Measurements from ENCODE around the gene TGFB2.

TGFB2 gene

DNA sequence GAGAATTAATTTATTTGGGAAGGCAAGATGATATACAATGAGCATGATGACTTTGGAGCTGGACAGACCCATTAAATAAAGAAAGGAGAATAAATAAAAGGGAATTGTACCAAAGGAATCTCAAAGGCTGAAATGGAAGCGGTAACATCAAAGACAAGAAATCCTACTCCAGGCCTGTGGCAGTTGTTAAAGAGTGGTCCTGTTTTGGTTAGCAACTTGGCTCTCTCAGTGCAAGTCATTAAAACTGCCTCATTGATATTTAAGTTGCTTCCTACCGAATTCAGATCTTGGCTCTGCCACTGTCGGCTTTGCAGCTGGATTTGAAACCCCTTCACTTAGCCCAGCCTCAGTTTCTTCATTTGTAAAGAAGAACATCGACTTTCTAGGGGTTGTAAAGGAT, 10.1 kb downstream of the TGFB2 start:
- TF ChIP-seq, protein P1, sequence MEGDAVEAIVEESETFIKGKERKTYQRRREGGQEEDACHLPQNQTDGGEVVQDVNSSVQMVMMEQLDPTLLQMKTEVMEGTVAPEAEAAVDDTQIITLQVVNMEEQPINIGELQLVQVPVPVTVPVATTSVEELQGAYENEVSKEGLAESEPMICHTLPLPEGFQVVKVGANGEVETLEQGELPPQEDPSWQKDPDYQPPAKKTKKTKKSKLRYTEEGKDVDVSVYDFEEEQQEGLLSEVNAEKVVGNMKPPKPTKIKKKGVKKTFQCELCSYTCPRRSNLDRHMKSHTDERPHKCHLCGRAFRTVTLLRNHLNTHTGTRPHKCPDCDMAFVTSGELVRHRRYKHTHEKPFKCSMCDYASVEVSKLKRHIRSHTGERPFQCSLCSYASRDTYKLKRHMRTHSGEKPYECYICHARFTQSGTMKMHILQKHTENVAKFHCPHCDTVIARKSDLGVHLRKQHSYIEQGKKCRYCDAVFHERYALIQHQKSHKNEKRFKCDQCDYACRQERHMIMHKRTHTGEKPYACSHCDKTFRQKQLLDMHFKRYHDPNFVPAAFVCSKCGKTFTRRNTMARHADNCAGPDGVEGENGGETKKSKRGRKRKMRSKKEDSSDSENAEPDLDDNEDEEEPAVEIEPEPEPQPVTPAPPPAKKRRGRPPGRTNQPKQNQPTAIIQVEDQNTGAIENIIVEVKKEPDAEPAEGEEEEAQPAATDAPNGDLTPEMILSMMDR (IDR thresholded peaks at IDR 0.05; ENCODE audit: poor library complexity, severe bottlenecking): no peak
- no peaks in the 10 kb centered on the region for H3K27me3 ChIP-seq (ENCODE audit: insufficient read depth, poor library complexity, severe bottlenecking)
- ATAC-seq (ENCODE audit: low read depth) (no peak), DNase-seq (ENCODE audit: low spot score) (no peak)
- peaks cover 4% of the 10 kb centered on the region for H3K4me1 ChIP-seq (ENCODE audit: insufficient read depth, poor library complexity, severe bottlenecking)
- H3K36me3 ChIP-seq (ENCODE audit: low read depth): no peaks in the 10 kb centered on the region
- no peak overlapping the region for H3K4me3 ChIP-seq (ENCODE audit: severe bottlenecking)
- no peaks in the 10 kb centered on the region for H3K9me3 ChIP-seq (ENCODE audit: severe bottlenecking)
- no peak overlapping the region for H3K27ac ChIP-seq (ENCODE audit: poor library complexity, severe bottlenecking)

DNA sequence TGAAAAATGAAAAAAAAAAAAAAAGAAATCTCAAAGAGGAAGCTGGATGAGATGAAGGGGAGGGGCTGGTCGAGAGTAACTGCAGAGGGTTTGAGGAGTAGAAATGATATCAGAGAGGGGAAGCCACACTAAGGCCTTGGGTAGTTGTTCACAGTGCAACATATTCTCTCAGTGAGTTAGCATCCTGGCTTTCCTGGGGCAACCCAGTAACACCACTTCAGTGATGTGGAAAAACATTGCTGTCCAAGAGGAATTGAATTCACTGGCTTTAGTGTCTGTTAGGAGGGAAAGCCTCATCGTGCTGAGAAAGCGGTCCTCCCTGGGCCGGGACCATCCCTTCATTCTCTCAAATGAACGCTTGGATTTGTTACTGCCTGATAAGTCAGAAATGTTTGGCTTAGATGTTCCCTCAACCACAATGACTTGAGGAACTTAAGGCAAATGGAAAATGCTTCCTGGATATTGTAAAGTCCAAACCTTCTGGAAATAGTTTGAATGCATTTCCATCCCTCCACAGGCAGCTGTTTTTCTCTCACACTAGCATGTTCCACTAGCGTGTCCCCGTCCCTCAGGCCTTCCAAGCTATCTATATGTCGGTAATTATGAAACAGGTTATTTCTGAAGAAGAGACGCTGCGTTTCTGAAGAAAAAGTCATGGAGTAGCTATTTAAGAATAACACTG, 12.2 kb downstream of the TGFB2 start:
- Histone ChIP-seq H3K36me3 (ENCODE audit: low read depth) (no peaks in the 10 kb centered on the region), H3K4me1 (ENCODE audit: insufficient read depth, poor library complexity, severe bottlenecking) (no peaks in the 10 kb centered on the region), H3K27ac (ENCODE audit: poor library complexity, severe bottlenecking) (no peak overlapping the region), H3K9me3 (ENCODE audit: severe bottlenecking) (no peaks in the 10 kb centered on the region), H3K4me3 (ENCODE audit: severe bottlenecking) (no peak overlapping the region), H3K27me3 (ENCODE audit: insufficient read depth, poor library complexity, severe bottlenecking) (no peaks in the 10 kb centered on the region)
- ATAC-seq (ENCODE audit: low read depth) (no peak), DNase-seq (ENCODE audit: low spot score) (no peak)
- TF ChIP-seq, protein P1 (IDR thresholded peaks at IDR 0.05; ENCODE audit: poor library complexity, severe bottlenecking): no peak

DNA sequence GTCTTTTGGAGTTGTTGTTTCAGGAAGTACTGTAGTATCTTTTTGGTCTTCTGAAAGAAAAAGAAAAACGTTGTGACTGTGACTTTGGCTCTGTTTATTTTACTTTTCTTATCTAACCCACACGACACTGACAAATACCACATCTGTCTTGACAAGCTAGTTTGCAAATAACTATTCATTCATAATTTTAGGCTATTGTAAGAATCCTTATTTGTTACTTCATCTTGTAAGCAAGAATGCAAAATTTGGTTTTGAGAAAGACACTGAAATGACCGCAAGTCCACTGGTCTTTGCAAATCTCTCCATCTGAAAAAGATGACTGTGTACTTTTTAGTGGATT, 12.7 kb downstream of the TGFB2 start:
- H3K4me3 ChIP-seq (ENCODE audit: severe bottlenecking): no peak overlapping the region
- TF ChIP-seq, protein P1 (IDR thresholded peaks at IDR 0.05; ENCODE audit: poor library complexity, severe bottlenecking): no peak
- DNase-seq (ENCODE audit: low spot score) (no peak), ATAC-seq (ENCODE audit: low read depth) (no peak)
- H3K36me3 ChIP-seq (ENCODE audit: low read depth): no peaks in the 10 kb centered on the region
- H3K4me1 ChIP-seq (ENCODE audit: insufficient read depth, poor library complexity, severe bottlenecking): no peaks in the 10 kb centered on the region
- H3K27ac ChIP-seq (ENCODE audit: poor library complexity, severe bottlenecking): no peak overlapping the region
- no peaks in the 10 kb centered on the region for H3K9me3 ChIP-seq (ENCODE audit: severe bottlenecking)
- H3K27me3 ChIP-seq (ENCODE audit: insufficient read depth, poor library complexity, severe bottlenecking): no peaks in the 10 kb centered on the region

DNA sequence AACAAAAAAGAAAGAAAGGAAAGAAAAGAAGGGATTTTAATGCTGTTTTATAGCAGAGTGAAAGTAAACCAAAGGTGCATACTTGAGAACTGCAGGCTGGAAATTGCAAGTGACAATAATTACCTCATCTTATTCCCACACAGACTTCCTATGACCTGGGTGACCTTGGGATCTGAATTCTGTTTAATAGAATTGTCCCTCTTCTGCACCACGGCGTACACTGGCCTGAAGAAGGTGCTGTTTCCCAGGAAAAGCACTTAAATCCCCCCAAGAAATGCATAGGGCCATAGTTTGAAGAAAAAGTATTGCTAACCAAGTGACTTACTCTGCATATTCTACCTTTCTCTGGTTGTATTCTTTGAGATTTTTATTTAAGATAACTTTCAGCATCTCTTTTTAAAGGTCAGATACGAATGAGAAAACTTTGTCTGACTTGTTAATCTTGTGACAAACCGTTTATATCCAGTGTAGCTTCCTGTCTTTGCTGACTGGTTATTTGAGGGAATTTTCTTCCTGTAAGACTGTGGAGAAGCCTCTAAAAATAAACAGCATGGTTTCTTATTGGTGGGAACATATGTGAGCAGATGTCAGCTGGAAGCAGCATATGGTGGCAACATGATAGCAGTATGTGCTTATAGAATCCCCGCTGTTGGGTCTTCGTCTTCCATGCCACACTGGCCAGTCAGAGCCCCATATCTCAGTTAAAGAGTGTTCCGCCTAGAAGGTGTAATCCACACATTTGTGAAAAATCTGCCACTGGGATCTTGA, 16.3 kb downstream of the TGFB2 start:
- DNase-seq (ENCODE audit: low spot score): no peak
- Histone ChIP-seq H3K27ac (ENCODE audit: poor library complexity, severe bottlenecking) (no peak overlapping the region), H3K36me3 (ENCODE audit: low read depth) (no peaks in the 10 kb centered on the region), H3K9me3 (ENCODE audit: severe bottlenecking) (no peaks in the 10 kb centered on the region), H3K4me3 (ENCODE audit: severe bottlenecking) (no peak overlapping the region), H3K4me1 (ENCODE audit: insufficient read depth, poor library complexity, severe bottlenecking) (no peaks in the 10 kb centered on the region), H3K27me3 (ENCODE audit: insufficient read depth, poor library complexity, severe bottlenecking) (no peaks in the 10 kb centered on the region)
- TF ChIP-seq, protein P1 (IDR thresholded peaks at IDR 0.05; ENCODE audit: poor library complexity, severe bottlenecking): peak; percentile 40
- ATAC-seq (ENCODE audit: low read depth): no peak
